ENCODE data around the gene PRDX2.

DNA sequence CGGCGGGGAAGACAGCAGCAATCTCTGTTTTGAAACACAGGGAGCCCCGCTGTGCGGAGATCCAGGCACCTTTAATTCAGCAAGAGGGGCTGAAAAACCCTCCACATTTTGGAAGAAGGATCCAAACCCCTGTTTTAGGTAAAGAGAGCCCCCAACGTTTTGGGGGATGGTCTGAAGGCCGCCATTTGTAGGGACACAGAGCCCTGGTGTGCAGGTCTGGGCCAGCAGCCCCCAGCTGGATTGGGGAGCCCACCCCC is 22.8 kb downstream of the PRDX2 start:
- TF ChIP-seq, protein P1, sequence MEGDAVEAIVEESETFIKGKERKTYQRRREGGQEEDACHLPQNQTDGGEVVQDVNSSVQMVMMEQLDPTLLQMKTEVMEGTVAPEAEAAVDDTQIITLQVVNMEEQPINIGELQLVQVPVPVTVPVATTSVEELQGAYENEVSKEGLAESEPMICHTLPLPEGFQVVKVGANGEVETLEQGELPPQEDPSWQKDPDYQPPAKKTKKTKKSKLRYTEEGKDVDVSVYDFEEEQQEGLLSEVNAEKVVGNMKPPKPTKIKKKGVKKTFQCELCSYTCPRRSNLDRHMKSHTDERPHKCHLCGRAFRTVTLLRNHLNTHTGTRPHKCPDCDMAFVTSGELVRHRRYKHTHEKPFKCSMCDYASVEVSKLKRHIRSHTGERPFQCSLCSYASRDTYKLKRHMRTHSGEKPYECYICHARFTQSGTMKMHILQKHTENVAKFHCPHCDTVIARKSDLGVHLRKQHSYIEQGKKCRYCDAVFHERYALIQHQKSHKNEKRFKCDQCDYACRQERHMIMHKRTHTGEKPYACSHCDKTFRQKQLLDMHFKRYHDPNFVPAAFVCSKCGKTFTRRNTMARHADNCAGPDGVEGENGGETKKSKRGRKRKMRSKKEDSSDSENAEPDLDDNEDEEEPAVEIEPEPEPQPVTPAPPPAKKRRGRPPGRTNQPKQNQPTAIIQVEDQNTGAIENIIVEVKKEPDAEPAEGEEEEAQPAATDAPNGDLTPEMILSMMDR (conservative IDR thresholded peaks at IDR 0.05; ENCODE audit: low read depth, low read length) = no peak
- TF ChIP-seq EZH2phosphoT487 (IDR thresholded peaks at IDR 0.05; ENCODE audit: borderline replicate concordance, low read length) (no peak), EZH2 (IDR thresholded peaks at IDR 0.05; ENCODE audit: low read length, unreplicated experiment) (no peak)

All from PC-3 (cell line).